GM21529 (cell line): ENCODE measurements around the gene ARHGAP26.
"Not testable (repeated sequence)": the region's sequence is repeated elsewhere in the genome, so short reads cannot be mapped to it uniquely, and the experiment has no call there.

Experiments used
- ATAC-seq: cut with Tn5 transposase; IDR thresholded peaks from one replicate; pipeline ENCODE4 v1.9.1; 2021; ENCODE audit not compliant: unreplicated experiment

ARHGAP26 gene

GRCh38 chr5:142922223-142922952 lies 152.2 kb downstream of the ARHGAP26 start:
- peak; percentile 80 for ATAC-seq

GRCh38 chr5:142924135-142924883 lies 154.1 kb downstream of the ARHGAP26 start:
- ATAC-seq, result no peak

- no peak for ATAC-seq
These were observed 155.6 kb downstream of the ARHGAP26 start for GRCh38 chr5:142925795-142926194.

GRCh38 chr5:142926549-142926948 lies 156.4 kb downstream of the ARHGAP26 start:
- no peak for ATAC-seq

GRCh38 chr5:142928999-142929398 lies 158.8 kb downstream of the ARHGAP26 start:
- ATAC-seq, result not testable (repeated sequence)

- no peak for ATAC-seq
These were observed 159.4 kb downstream of the ARHGAP26 start for GRCh38 chr5:142929587-142929986.

- no peak for ATAC-seq
These were observed 160.4 kb downstream of the ARHGAP26 start for GRCh38 chr5:142930395-142931110.

GRCh38 chr5:142931896-142932686 lies 161.9 kb downstream of the ARHGAP26 start:
- no peak for ATAC-seq

GRCh38 chr5:142934051-142934762 lies 164.0 kb downstream of the ARHGAP26 start:
- ATAC-seq, result no peak

GRCh38 chr5:142935014-142935413 lies 164.8 kb downstream of the ARHGAP26 start:
- ATAC-seq, result no peak

- no peak for ATAC-seq
These were observed 167.2 kb downstream of the ARHGAP26 start for GRCh38 chr5:142937374-142937773.

GRCh38 chr5:142938266-142938880 lies 168.2 kb downstream of the ARHGAP26 start:
- ATAC-seq, result no peak

- no peak for ATAC-seq
These were observed 168.8 kb downstream of the ARHGAP26 start for GRCh38 chr5:142939006-142939405.

GRCh38 chr5:142939884-142940283 lies 169.7 kb downstream of the ARHGAP26 start:
- no peak for ATAC-seq

- ATAC-seq, result no peak
These were observed 171.1 kb downstream of the ARHGAP26 start for GRCh38 chr5:142941245-142941644.

GRCh38 chr5:142942901-142943300 lies 172.7 kb downstream of the ARHGAP26 start:
- ATAC-seq, result no peak

- no peak for ATAC-seq
These were observed 174.0 kb downstream of the ARHGAP26 start for GRCh38 chr5:142944140-142944539.

- ATAC-seq, result no peak
These were observed 175.1 kb downstream of the ARHGAP26 start for GRCh38 chr5:142945321-142945720.

- no peak for ATAC-seq
These were observed 175.7 kb downstream of the ARHGAP26 start for GRCh38 chr5:142945845-142946244.
